Activated CD4-positive, CD25-positive, alpha-beta regulatory T cell (primary cell): ENCODE measurements around the gene FRAS1.
"Not testable (repeated sequence)": the region's sequence is repeated elsewhere in the genome, so short reads cannot be mapped to it uniquely, and the experiment has no call there.

Experiments
- DNase-seq, 4 experiments: peaks; one replicate each; lab custom pipeline; 2025; lab: John Stamatoyannopoulos, UW

FRAS1 gene

GRCh38 chr4:78512357-78512920 lies 455.3 kb downstream of the FRAS1 start:
- no peak for DNase-seq

- no peak for DNase-seq
Measured at GRCh38 chr4:78513411-78513975, 456.4 kb downstream of the FRAS1 start.

- DNase-seq, result no peak
Measured at GRCh38 chr4:78517050-78517652, 460.0 kb downstream of the FRAS1 start.

GRCh38 chr4:78518561-78518960 lies 461.4 kb downstream of the FRAS1 start:
- no peak for DNase-seq

GRCh38 chr4:78519962-78520361 lies 462.8 kb downstream of the FRAS1 start:
- DNase-seq, result no peak

- no peak for DNase-seq
Measured at GRCh38 chr4:78520808-78521226, 463.7 kb downstream of the FRAS1 start.

- no peak for DNase-seq
Measured at GRCh38 chr4:78524009-78524408, 466.9 kb downstream of the FRAS1 start.

GRCh38 chr4:78525559-78525958 lies 468.4 kb downstream of the FRAS1 start:
- DNase-seq, result no peak

GRCh38 chr4:78527103-78527502 lies 470.0 kb downstream of the FRAS1 start:
- DNase-seq, result no peak

- no peak for DNase-seq
Measured at GRCh38 chr4:78527555-78527954, 470.4 kb downstream of the FRAS1 start.

GRCh38 chr4:78528327-78528726 lies 471.2 kb downstream of the FRAS1 start:
- DNase-seq, result no peak

GRCh38 chr4:78529569-78530209 lies 472.6 kb downstream of the FRAS1 start:
- no peak for DNase-seq

GRCh38 chr4:78532046-78532445 lies 474.9 kb downstream of the FRAS1 start:
- DNase-seq, result no peak

GRCh38 chr4:78533854-78534253 lies 476.7 kb downstream of the FRAS1 start:
- DNase-seq, result no peak

GRCh38 chr4:78534286-78534955 lies 477.3 kb downstream of the FRAS1 start:
- DNase-seq, result no peak

- DNase-seq, result no peak
Measured at GRCh38 chr4:78542373-78542772, 485.2 kb downstream of the FRAS1 start.

GRCh38 chr4:78543424-78544125 lies 486.5 kb downstream of the FRAS1 start:
- no peak for DNase-seq

- no peak for DNase-seq
Measured at GRCh38 chr4:78544678-78545077, 487.6 kb downstream of the FRAS1 start.

GRCh38 chr4:78545275-78546246 lies 488.4 kb downstream of the FRAS1 start:
- no peak for DNase-seq

- DNase-seq, result not testable (repeated sequence)
Measured at GRCh38 chr4:78547899-78548298, 490.8 kb downstream of the FRAS1 start.

- DNase-seq, result not testable (repeated sequence)
Measured at GRCh38 chr4:78548889-78549288, 491.8 kb downstream of the FRAS1 start.
